HepG2 (cell line): ENCODE measurements around the gene ABI2. TPM values are rescaled to one million over a fixed set of nuclear protein-coding genes. Genes with fewer than 3 reads are reported as not detected.

Source experiments
- ARID5B ChIP-seq: IDR thresholded peaks from 2 replicates; pipeline ENCODE4 v1.4.0; 2020; ENCODE audit warnings: mild to moderate bottlenecking, missing genetic modification reagents
- BRF2 ChIP-seq: sonication (generic); formaldehyde crosslinking; IDR thresholded peaks from 2 replicates; pipeline ENCODE4 v1.8.1; 2022; ENCODE audit warnings: mild to moderate bottlenecking, missing genetic modification reagents
- CCDC6 ChIP-seq: sonication (generic); formaldehyde crosslinking; IDR thresholded peaks from 2 replicates; pipeline ENCODE4 v1.8.1; 2022; ENCODE audit warnings: mild to moderate bottlenecking, missing genetic modification reagents, moderate library complexity
- CEBPG ChIP-seq: IDR thresholded peaks from 2 replicates; pipeline ENCODE4 v1.6.1; 2016
- HMG20B ChIP-seq: conservative IDR thresholded peaks from 2 replicates; pipeline ENCODE4 v1.6.1; 2016; ENCODE audit warnings: missing genetic modification reagents, missing compliant biosample characterization
- HOXD1 ChIP-seq: sonication (generic); formaldehyde crosslinking; IDR thresholded peaks from 2 replicates; pipeline ENCODE4 v1.5.0; 2020; ENCODE audit warnings: missing genetic modification reagents
- MYNN ChIP-seq: sonication (generic); formaldehyde crosslinking; IDR thresholded peaks from 2 replicates; pipeline ENCODE4 v1.4.0; 2020; ENCODE audit warnings: mild to moderate bottlenecking, low read depth, missing genetic modification reagents
- NFE2L1 ChIP-seq: sonication (generic); formaldehyde crosslinking; IDR thresholded peaks from 2 replicates; pipeline ENCODE4 v1.4.0; 2020; ENCODE audit warnings: missing genetic modification reagents, mild to moderate bottlenecking, borderline replicate concordance
- RAD51 ChIP-seq: fragments of 450-650 bp; IDR thresholded peaks from 2 replicates; pipeline ENCODE4 v1.6.1; 2016; ENCODE audit warnings: borderline replicate concordance
- RORA ChIP-seq: sonication (generic); formaldehyde crosslinking; IDR thresholded peaks from 2 replicates; pipeline ENCODE4 v1.5.0; 2020; ENCODE audit warnings: mild to moderate bottlenecking, missing genetic modification reagents, moderate library complexity
- SIN3A ChIP-seq: IDR thresholded peaks from 2 replicates; pipeline ENCODE4 v1.6.1; 2011; ENCODE audit warnings: low read depth, mild to moderate bottlenecking, control low read depth, low read length, borderline replicate concordance
- SKI ChIP-seq: fragments of 450-650 bp; IDR thresholded peaks from one replicate; pipeline ENCODE4 v1.6.1; 2018; ENCODE audit warnings: mild to moderate bottlenecking; ENCODE audit not compliant: partially characterized antibody
- SP4 ChIP-seq: sonication (generic); formaldehyde crosslinking; IDR thresholded peaks from 2 replicates; pipeline ENCODE4 v1.8.1; 2023; ENCODE audit warnings: mild to moderate bottlenecking, missing genetic modification reagents
- TAF1 ChIP-seq: sonication (generic); formaldehyde crosslinking; IDR thresholded peaks from 2 replicates; pipeline ENCODE4 v1.4.0; 2020; ENCODE audit warnings: missing genetic modification reagents
- U2AF2 ChIP-seq: fragments of 200-400 bp; formaldehyde crosslinking; IDR thresholded peaks from 2 replicates; pipeline ENCODE4 v1.6.1; 2017; ENCODE audit warnings: low read depth, mild to moderate bottlenecking, low read length
- ZFP36L1 ChIP-seq: sonication (generic); formaldehyde crosslinking; IDR thresholded peaks from 2 replicates; pipeline ENCODE4 v1.8.0; 2022; ENCODE audit warnings: mild to moderate bottlenecking, missing genetic modification reagents, moderate library complexity
- ZNF24 ChIP-seq: fragments of 450-650 bp; IDR thresholded peaks from 2 replicates; pipeline ENCODE4 v1.6.1; 2017; ENCODE audit warnings: antibody characterized with exemption, mild to moderate bottlenecking
- ZNF33A ChIP-seq: sonication (generic); formaldehyde crosslinking; IDR thresholded peaks from 2 replicates; pipeline ENCODE4 v1.5.1; 2020; ENCODE audit warnings: missing genetic modification reagents, mild to moderate bottlenecking, moderate library complexity, borderline replicate concordance
- ZNF530 ChIP-seq: sonication (generic); formaldehyde crosslinking; IDR thresholded peaks from 2 replicates; pipeline ENCODE4 v1.5.0; 2020; ENCODE audit warnings: low read depth, mild to moderate bottlenecking, missing genetic modification reagents
- ZNF543 ChIP-seq: sonication (generic); formaldehyde crosslinking; IDR thresholded peaks from 2 replicates; pipeline ENCODE4 v1.4.0; 2020; ENCODE audit warnings: mild to moderate bottlenecking, missing genetic modification reagents
- ZNF616 ChIP-seq: sonication (generic); formaldehyde crosslinking; IDR thresholded peaks from 2 replicates; pipeline ENCODE4 v1.5.0; 2020; ENCODE audit warnings: low read depth, mild to moderate bottlenecking, missing genetic modification reagents
- ZSCAN5A ChIP-seq: sonication (generic); formaldehyde crosslinking; IDR thresholded peaks from 2 replicates; pipeline ENCODE4 v1.8.0; 2022; ENCODE audit warnings: mild to moderate bottlenecking, missing genetic modification reagents, borderline replicate concordance
- polyA plus RNA-seq, 8 experiments: library from polyadenylated mRNA; depleted of rRNA in 3 of 8; stranded (reverse) in 7 of 8; unstranded in 1 of 8; fragments of >200 nt; fragmentation: Illumina TruSeq in 4 of 8; extraction: Trizol in 4 of 8; gene quantifications; 2 replicates each; pipeline versions ENCODE4 v1.2.1 to v1.2.3, GENCODE V29; 2011 to 2016; ENCODE audit warnings: low read depth in 4 of 8, missing spikeins in 1 of 8, mixed read lengths in 1 of 8; ENCODE audit not compliant: insufficient read depth in 1 of 8
- total RNA-seq, 5 experiments: library from RNA; depleted of rRNA; stranded (reverse); fragments of >200 nt; fragmentation: Illumina TruSeq; extraction: Trizol; gene quantifications; 2 replicates each; pipeline ENCODE4 v1.2.3, GENCODE V29; 2016; ENCODE audit warnings: low read depth in 1 of 5
- TF ChIP-seq, protein P1 (sequence below): sonication (generic); formaldehyde crosslinking; IDR thresholded peaks from 2 replicates; pipeline ENCODE4 v1.5.0; 2020; ENCODE audit warnings: missing genetic modification reagents

The ABI2 gene
- total and polyA plus RNA-seq, 2 of the 13 experiments (the other 11 are each of a cell fraction or from before 2014, with no cell fraction given) = 28.4 to 32.4 TPM

DNA sequence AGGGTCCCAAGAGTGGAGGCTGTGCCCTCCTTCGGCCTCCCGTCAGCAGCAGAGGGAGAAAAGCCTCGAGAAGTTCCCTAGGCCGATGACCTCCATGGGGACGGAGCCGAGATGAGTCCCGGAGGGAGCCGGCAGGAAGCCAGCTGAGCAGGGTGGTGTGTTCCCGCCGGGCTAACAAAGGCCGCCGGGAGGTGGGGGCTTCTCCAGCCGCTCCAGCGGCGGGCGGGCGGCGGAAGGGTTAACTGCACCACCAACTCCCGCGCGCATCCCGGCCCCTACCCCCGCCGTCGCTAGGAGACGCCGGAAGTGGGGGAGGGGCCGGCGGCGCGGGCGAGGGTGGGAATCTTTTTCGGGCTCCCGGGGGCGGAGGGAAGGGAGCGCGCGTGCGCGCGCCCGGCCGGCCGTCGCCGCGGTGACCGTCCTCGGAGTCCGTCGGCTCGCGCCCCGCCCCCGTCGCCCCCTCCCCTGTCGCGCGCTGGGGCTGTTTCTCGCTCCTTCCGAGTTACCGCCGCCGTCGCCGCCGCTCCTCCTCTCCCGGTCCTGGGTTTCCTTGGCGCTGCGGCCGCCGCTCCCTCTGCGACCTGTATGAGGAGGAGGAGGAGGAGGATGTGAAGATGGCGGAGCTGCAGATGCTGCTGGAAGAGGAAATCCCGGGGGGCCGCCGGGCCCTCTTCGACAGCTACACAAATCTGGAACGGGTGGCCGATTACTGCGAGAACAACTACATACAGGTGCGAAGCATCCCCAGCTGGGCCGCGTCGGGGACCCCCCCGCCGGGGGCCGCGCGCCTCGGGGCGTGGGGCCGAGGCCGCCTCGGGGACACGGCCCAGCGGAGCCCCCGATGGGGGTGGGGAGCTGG is at the start of gene ABI2 (continued):
- TF ChIP-seq BRF2 (CRISPR knock-in tag) (peak; percentile 69; the same call in 1 of the 2 replicates), U2AF2 (peak; percentile 97), RORA (no peak), HMG20B (CRISPR knock-in tag) (0 out of 2 replicates have a peak, but pooled peaks have one; percentile 11), CEBPG (no peak), ZFP36L1 (CRISPR knock-in tag) (peak; percentile 70; the same call in 1 of the 2 replicates), ZNF616 (no peak), ZNF543 (CRISPR knock-in tag) (0 out of 2 replicates have a peak, but pooled peaks have one; percentile 56), ZNF530 (no peak), SP4 (CRISPR knock-in tag) (peak; percentile 83), SKI (peak; percentile 34), ZNF33A (CRISPR knock-in tag) (no peak), NFE2L1 (CRISPR knock-in tag) (0 out of 2 replicates have a peak, but pooled peaks have one; percentile 51), SIN3A (peak; percentile 93; the same call in 1 of the 2 replicates), ZSCAN5A (peak; percentile 77; the same call in 1 of the 2 replicates), HOXD1 (CRISPR knock-in tag) (no peak; the same call in 1 of the 2 replicates), CCDC6 (CRISPR knock-in tag) (no peak), ARID5B (CRISPR knock-in tag) (peak; percentile 74; the same call in 1 of the 2 replicates), MYNN (CRISPR knock-in tag) (0 out of 2 replicates have a peak, but pooled peaks have one; percentile 54), ZNF24 (no peak), RAD51 (no peak), TAF1 (peak; percentile 74)
- TF ChIP-seq, protein P1, sequence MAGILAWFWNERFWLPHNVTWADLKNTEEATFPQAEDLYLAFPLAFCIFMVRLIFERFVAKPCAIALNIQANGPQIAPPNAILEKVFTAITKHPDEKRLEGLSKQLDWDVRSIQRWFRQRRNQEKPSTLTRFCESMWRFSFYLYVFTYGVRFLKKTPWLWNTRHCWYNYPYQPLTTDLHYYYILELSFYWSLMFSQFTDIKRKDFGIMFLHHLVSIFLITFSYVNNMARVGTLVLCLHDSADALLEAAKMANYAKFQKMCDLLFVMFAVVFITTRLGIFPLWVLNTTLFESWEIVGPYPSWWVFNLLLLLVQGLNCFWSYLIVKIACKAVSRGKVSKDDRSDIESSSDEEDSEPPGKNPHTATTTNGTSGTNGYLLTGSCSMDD (CRISPR knock-in tag) = no peak
